Natural killer cell (primary cell): ENCODE measurements around the gene CA10. TPM values are rescaled to one million over a fixed set of nuclear protein-coding genes. Genes with fewer than 3 reads are reported as not detected.

Source experiments
- ATAC-seq, 3 donors: fragments of 150-1000 bp in 2 of 3; fragments of 200-7000 bp in 1 of 3; cut with Tn5 transposase; 1 replicate in 1 of 3; 2 replicates in 2 of 3; pipeline ENCODE4 v1.10.0; 2021; ENCODE audit warnings: mild to moderate bottlenecking in 2 of 3, moderate library complexity in 2 of 3
- DNase-seq, 2 donors: peaks; one replicate each; pipeline versions ENCODE4 v3.0.0 to v3.0.0-alpha.2; 2013 to 2021; ENCODE audit warnings: mixed read lengths in 1 of 2
- H3K27ac ChIP-seq: one replicate; pipeline ENCODE4 v1.5.1; 2013; ENCODE audit warnings: mild to moderate bottlenecking, low read length
- H3K27me3 ChIP-seq: one replicate; pipeline ENCODE4 v1.6.1; 2013; ENCODE audit warnings: low read length; ENCODE audit not compliant: control insufficient read depth, insufficient read depth
- H3K36me3 ChIP-seq: one replicate; pipeline ENCODE4 v1.6.1; 2013; ENCODE audit warnings: low read length; ENCODE audit not compliant: control insufficient read depth, insufficient read depth
- H3K4me1 ChIP-seq: one replicate; pipeline ENCODE4 v1.6.1; 2013; ENCODE audit warnings: low read length; ENCODE audit not compliant: control insufficient read depth, insufficient read depth
- H3K4me3 ChIP-seq: one replicate; pipeline ENCODE4 v1.5.1; 2013; ENCODE audit warnings: low read length
- H3K9me3 ChIP-seq: one replicate; pipeline ENCODE4 v1.6.1; 2013; ENCODE audit warnings: low read length; ENCODE audit not compliant: control insufficient read depth, insufficient read depth
- H3K27ac Mint-ChIP-seq, 2 donors: one replicate each; pipeline ENCODE4 v1.8.0; 2022; ENCODE audit warnings: mild to moderate bottlenecking in 2 of 2, mixed read lengths in 2 of 2, moderate library complexity in 1 of 2
- H3K27me3 Mint-ChIP-seq, 2 donors: one replicate each; pipeline ENCODE4 v1.8.0; 2022; ENCODE audit warnings: low read depth in 2 of 2, mixed read lengths in 2 of 2
- H3K36me3 Mint-ChIP-seq: one replicate; pipeline ENCODE4 v1.8.0; 2022; ENCODE audit warnings: mixed read lengths
- H3K4me1 Mint-ChIP-seq, 2 donors: one replicate each; pipeline ENCODE4 v1.8.0; 2022; ENCODE audit warnings: mixed read lengths in 2 of 2
- H3K4me3 Mint-ChIP-seq: one replicate; pipeline ENCODE4 v1.8.0; 2022; ENCODE audit warnings: mild to moderate bottlenecking, moderate library complexity, mixed read lengths
- H3K9me3 Mint-ChIP-seq, 2 donors: one replicate each; pipeline ENCODE4 v1.8.0; 2022; ENCODE audit warnings: mixed read lengths in 2 of 2
- CTCF ChIP-seq: fragments of 200-600 bp; IDR thresholded peaks from one replicate; pipeline ENCODE4 v1.8.0; 2022; ENCODE audit warnings: antibody characterized with exemption
- WGBS: methylation state at CpG from one replicate; pipeline ENCODE4 v1.1.7; 2013; ENCODE audit warnings: missing lambda C conversion rate; ENCODE audit not compliant: insufficient coverage; 5-methylcytosine and 5-hydroxymethylcytosine counted together
- intact Hi-C: fragments of 100-400 bp; cut with micrococcal nuclease; formaldehyde crosslinking; loops from one replicate; pipeline ENCODE4 v1.14.2; 2022
- total RNA-seq, 4 donors: library from RNA; stranded (reverse); fragments of 120-200 nt in 1 of 4; gene quantifications; one replicate each; pipeline versions ENCODE4 v1.2.3 to v1.2.4, GENCODE V29; 2013 to 2022

CA10 gene
- total RNA-seq, 3 donors from 2014 or later (not counting 1 experiment from before 2014, with no cell fraction given) = not detected

DNA sequence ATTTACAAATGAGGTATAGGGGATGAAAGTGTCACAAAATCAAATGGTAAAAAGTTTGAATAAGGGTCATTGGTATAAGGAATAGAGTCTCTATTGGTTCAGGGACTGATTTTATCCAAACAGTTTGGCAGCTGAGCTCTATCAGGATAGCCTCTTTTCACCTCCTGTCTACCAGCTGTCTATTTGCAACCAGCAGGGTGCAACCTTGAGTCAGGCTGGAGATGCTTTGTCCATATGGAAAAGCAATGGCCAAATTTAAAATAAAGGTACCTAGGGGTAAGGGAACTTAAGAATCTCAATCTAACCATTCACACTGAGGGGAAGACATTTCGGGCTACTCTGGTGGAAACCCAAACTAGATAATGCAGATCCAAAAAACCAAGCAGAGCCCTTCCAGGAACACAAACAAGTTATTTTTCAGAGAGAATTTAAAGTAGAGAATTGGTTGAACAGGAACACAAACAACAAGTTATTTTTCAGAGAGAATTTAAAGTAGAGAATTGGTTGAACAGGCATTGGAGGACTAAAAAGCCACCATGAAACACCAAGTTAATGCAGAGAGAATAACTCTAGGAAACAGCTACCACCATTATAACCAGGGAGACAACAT is 12.6 kb upstream of the CA10 start:
- WGBS = 60% methylated on average over 1 of the region's 1 CpG
- intact Hi-C loops = no loop called here
- no peak overlapping the region for H3K4me3 ChIP-seq
- no peak for TF ChIP-seq CTCF
- no peaks in the 10 kb centered on the region for H3K4me1 ChIP-seq
- Mint-ChIP-seq H3K4me1 (no peaks in the 10 kb centered on the region), H3K4me3 (no peak overlapping the region), H3K27me3 (no peaks in the 10 kb centered on the region), H3K36me3 (no peaks in the 10 kb centered on the region), H3K27ac (no peak overlapping the region), H3K9me3 (peaks cover 0 to 2% of the 10 kb centered on the region in 2 donors)
- ATAC-seq (no peak), DNase-seq (no peak)
- H3K9me3 ChIP-seq = no peaks in the 10 kb centered on the region
- H3K27me3 ChIP-seq = no peaks in the 10 kb centered on the region
- H3K36me3 ChIP-seq = no peaks in the 10 kb centered on the region
- no peak overlapping the region for H3K27ac ChIP-seq

DNA sequence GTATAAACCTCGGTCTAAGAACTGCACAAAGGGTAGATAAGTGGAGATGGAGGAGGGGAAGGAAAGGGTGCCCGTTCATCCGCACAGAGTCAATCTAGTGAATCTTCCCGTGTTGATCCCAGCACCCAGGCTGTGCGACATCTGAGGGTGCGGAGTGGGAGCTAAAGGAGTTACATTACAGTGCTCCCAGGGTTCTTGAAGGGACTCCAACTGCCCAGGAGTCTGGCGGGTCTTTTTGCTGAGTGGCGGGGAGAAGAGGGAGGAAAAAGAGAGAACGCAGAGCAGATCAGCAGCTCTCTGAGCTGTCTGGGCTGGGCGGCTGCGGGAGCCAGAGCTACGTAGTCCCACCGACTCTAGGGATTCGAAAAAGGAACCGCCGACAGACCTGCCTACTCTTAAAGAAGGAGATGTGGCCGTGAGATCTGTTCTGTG is 1.6 kb upstream of the CA10 start:
- Histone ChIP-seq H3K27me3 (peaks cover 16% of the 10 kb centered on the region), H3K27ac (no peak overlapping the region), H3K36me3 (no peaks in the 10 kb centered on the region), H3K4me3 (no peak overlapping the region), H3K4me1 (no peaks in the 10 kb centered on the region), H3K9me3 (peaks cover 4% of the 10 kb centered on the region)
- H3K27ac Mint-ChIP-seq = no peak overlapping the region
- H3K4me3 Mint-ChIP-seq = no peak overlapping the region
- no peak for TF ChIP-seq CTCF
- intact Hi-C loops = no loop called here
- peaks cover 14% of the 10 kb centered on the region for H3K36me3 Mint-ChIP-seq
- H3K9me3 Mint-ChIP-seq = peaks cover 0 to 6% of the 10 kb centered on the region in 2 donors
- WGBS = 18% methylated on average over 17 of the region's 17 CpGs
- ATAC-seq (no peak), DNase-seq (no peak)
- H3K27me3 Mint-ChIP-seq = peaks cover 33 to 45% of the 10 kb centered on the region in 2 donors
- no peaks in the 10 kb centered on the region for H3K4me1 Mint-ChIP-seq

- peaks cover 16% of the 10 kb centered on the region for H3K27me3 ChIP-seq
- WGBS = 12% methylated on average over 32 of the region's 40 CpGs
- no peak overlapping the region for H3K4me3 Mint-ChIP-seq
- no peaks in the 10 kb centered on the region for H3K4me1 ChIP-seq
- intact Hi-C loops = no loop called here
- DNase-seq (no peak), ATAC-seq (no peak)
- H3K36me3 Mint-ChIP-seq = peaks cover 14% of the 10 kb centered on the region
- peaks cover 4% of the 10 kb centered on the region for H3K9me3 ChIP-seq
- no peak overlapping the region for H3K27ac ChIP-seq
- no peaks in the 10 kb centered on the region for H3K4me1 Mint-ChIP-seq
- H3K36me3 ChIP-seq = no peaks in the 10 kb centered on the region
- H3K27me3 Mint-ChIP-seq = peaks cover 33 to 45% of the 10 kb centered on the region in 2 donors
- TF ChIP-seq CTCF = no peak
- H3K27ac Mint-ChIP-seq = no peak overlapping the region
- H3K9me3 Mint-ChIP-seq = peaks cover 0 to 5% of the 10 kb centered on the region in 2 donors
- no peak overlapping the region for H3K4me3 ChIP-seq
Observed at GRCh38 chr17:52159246-52160135, 977 bp upstream of the CA10 start.
